ENCODE data around the gene DMRTC1. TPM values are rescaled to one million over a fixed set of nuclear protein-coding genes. Genes with fewer than 3 reads are reported as not detected.
"Not testable (repeated sequence)": the region's sequence is repeated elsewhere in the genome, so short reads cannot be mapped to it uniquely, and the experiment has no call there.

DMRTC1 gene
- polyA plus RNA-seq, 1 donor from 2014 or later, result 1.0 TPM

DNA sequence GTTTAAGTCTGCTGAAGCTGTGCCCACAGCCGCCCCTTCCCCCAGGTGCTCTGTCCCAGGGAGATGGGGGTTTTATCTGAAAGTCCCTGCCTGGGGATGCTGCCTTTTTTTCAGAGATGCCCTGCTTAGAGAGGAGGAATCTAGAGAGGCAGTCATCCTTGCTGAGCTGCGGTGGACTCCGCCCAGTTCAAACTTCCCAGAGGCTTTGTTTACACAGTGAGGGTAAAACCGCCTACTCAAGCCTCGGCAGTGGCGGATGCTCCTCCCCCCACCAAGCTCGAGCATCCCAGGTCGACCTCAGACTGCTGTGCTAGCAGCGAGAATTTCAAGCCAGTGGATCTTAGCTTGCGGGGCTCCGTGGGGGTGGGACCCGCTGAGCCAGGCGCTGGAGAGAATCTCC lies 112.9 kb downstream of the DMRTC1 start:
- not testable (repeated sequence) for H3K27me3 Mint-ChIP-seq, H3K27ac Mint-ChIP-seq, H3K9me3 Mint-ChIP-seq, H3K36me3 Mint-ChIP-seq, H3K4me1 Mint-ChIP-seq, H3K4me3 Mint-ChIP-seq

Other genes with a start within 250 kb of the DMRTC1 start
- gene PHKA1, start 229.5 kb downstream of the DMRTC1 start, polyA plus RNA-seq, result not detected
- 5.9 TPM for gene DMRTC1B, start 166.9 kb downstream of the DMRTC1 start, polyA plus RNA-seq
- gene FAM236B, start 161.2 kb downstream of the DMRTC1 start, polyA plus RNA-seq, result not detected
- not detected for gene FAM236D, start 135.6 kb downstream of the DMRTC1 start, polyA plus RNA-seq
- gene FAM236C, start 31.2 kb downstream of the DMRTC1 start, polyA plus RNA-seq, result not detected
- gene FAM236A, start 5.6 kb downstream of the DMRTC1 start, polyA plus RNA-seq, result not detected
- not detected for gene PABPC1L2B, start 59.1 kb upstream of the DMRTC1 start, polyA plus RNA-seq
- not detected for gene PABPC1L2A, start 135.7 kb upstream of the DMRTC1 start, polyA plus RNA-seq